Measurements from ENCODE around the gene MRPL30.
"Not testable (repeated sequence)": the region's sequence is repeated elsewhere in the genome, so short reads cannot be mapped to it uniquely, and the experiment has no call there.

The MRPL30 gene

GRCh38 chr2:99180755-99181623, at the start of gene MRPL30, which contains the start of gene MITD1:
Gene MRPL30 (plus strand): TSS chr2:99181184. CDS start chr2:99186204, 5,020 bp downstream.
Gene MITD1 (minus strand): TSS chr2:99181058. CDS start chr2:99180981, 77 bp downstream.
- peak; percentile 84 for DNase-seq

GRCh38 chr2:99135044-99135556, 45.9 kb upstream of the MRPL30 start:
- not testable (repeated sequence) for DNase-seq

- no peak for DNase-seq
Observed at GRCh38 chr2:99139003-99139402, 42.0 kb upstream of the MRPL30 start.

DNA sequence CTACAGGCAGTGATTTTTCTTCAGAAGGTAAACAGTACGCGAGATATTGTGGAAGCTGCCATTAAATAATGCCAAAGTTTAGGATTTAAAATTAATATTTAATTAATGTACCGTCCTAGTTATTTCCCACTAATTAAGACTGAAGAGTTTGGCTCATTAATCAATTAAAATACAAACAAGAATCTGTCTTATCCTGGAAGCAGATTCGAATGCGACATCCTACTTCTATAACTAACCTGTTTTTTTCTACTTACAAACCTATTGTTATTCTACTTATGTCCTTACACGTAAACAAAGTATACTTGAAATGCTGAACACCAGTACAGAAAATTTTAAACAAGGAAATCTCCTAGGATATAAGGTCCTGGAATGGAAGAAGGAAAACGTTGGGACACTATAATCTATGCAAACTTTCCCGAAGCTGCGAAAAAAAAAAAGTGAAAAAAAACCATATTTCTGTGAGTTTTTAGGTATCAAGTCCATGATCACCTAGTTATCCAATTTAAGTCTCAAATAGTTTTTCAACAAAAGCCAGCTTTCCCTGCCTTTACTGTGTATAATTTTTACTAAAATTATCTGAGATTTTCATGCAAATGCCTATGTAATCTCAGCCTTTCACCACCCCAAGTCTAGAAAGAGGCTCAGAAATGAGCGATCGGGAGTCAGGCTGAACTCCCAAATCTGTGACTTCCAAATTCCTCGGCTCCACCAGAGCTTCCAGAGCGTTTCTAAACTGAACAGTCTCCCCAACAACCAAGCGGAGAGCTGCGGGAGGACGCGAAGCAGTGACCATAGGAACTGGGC, 40.7 kb upstream of the MRPL30 start:
- no peak for DNase-seq

DNA sequence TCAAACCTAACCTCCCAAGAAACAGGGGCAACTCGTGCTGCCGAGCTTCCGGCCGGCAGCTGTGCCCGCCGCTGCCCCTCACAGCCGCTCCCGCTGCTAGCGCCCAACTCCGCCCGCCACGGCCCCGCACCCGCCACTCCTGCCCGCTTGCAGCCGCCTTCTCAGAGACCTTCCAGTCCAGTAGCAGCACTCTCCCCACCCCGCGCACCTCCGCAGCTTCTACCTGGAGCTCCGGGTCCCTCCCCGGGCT, 40.2 kb upstream of the MRPL30 start:
- no peak for DNase-seq

DNA sequence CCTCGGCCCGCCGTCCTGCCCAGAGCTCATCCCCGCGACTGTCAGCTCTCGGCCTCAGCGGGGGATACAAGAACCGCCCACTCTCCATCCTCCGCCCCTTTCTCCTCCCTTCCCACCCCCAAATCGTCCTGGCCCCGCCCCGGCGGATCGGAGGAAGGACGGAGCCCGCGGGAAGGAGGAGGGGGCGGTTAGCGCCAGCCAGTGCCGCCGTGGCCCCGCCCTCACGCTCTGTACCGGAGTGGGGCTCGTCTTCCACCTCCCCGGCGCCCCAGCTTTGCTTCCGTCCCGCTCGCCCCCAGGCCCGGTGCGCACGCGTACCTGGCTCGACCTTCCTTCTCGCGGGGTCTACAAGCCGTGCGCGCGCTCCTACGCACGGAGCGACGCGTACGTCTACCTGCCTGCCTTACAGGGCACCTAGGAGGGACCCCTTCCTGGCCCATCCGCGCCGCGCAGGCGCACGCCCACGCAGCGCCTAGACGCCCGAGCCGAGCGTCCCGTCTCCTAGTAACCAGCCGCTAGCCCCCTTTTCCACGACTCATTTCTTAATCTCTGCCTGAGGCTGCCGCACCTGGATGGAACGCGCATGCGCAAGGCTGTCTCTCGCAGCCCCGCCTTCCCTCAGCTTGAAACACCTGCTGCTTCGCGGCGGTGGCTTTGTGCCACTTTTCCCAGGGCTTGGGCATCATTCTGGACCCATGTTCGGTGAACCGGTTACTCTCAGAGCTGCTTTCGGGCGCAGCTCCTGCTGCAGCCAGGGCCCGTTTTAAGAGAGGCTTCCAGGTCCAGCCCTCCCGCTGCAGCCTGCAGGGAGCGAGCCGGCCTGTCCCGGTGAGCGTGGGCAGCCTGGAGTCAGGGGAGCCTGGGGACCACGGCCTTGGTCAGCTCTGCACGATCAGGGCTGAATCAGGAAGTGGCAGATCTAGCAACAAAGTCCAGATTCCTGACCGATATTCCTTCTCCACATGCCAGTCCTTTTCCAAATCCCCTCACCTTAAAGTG, 39.6 kb upstream of the MRPL30 start, which contains the start of gene C2orf15:
TSS of gene C2orf15 (plus strand) at position 598 of the 999 bp plus-strand sequence. CDS start 8,852 bp downstream, outside the sequence.
- DNase-seq, result peak; percentile 95

DNA sequence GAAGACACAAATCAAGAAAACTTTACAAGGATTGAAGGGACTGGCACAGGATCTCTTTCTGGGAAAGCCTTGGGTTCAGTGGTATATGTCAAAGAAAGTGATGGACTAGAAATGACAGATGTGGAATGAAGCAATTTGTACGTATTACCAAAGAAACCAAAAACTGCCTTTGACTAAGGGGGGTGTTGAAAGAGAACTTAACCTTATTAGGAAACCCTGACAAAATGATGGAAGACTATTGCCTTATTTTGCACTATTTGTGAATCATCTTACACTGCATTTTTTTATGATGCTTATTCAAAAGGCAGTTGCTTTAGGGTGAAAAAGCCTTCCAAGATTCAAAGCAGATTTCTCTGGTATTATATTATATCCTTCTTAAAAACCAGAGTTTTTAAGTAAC, 30.3 kb upstream of the MRPL30 start:
- DNase-seq, result no peak

DNA sequence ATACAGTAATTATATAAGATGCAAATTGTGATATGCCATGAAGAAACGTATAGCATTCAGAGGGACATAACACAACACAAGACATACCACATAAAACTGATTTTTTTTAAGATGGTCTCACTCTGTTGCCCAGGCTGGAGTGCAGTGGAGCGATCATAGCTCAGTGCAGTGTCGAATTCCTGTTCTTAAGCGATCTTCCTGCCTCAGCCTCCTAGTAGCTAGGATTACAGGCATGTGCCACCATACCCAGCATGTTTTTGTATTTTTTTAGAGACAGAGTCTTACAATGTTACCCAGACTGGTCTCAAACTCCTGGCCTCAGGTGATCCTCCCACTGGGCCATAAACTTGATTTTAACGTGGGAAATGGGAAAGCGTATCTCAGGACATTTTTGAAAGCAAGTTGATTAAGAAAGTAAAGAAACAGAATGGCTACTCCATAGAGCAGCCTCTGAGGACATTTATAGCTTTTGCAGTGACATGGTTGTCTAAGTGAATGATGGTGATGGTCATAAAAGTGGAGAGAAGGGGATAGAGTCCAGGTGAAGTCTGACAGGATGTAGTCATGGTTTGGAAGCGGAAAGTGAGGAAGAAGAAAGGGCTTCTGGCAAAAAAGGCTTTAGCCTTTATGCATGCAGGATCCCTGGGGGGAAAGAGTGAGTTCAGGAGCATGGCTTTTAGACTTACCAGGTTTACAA, 28.6 kb upstream of the MRPL30 start:
- DNase-seq, result no peak

DNA sequence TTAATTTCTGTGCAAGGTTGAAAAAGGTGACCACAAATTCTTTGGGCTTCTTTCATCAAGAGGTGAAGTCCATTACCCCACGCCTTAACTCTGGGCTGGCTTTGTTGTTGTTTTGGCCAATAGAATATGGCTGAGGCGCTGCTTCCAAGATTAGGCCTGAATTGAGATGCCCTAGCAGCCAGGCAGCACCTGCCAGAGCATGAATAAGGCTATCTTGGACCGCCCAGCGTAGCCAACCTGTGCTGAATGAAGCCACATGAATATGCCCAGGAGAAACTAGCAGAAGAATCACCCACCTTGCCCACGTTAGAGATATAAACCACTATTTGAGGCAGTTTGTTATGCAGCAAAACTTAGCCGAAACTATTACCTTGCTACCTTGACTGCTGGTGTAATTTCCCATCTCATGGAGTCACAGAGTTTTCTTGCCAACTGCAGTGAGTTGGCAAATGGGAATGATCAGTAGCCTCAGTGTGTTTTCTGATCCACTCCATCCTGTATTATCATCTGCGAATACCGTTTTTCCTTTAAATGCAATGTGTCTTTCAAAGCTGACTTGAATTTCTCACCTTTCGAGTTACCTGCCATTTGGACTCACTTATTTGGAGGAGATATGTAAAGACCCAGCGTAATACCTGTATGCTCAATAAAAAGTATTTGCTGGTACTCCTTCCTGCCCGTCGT, 26.9 kb upstream of the MRPL30 start:
- no peak for DNase-seq

DNA sequence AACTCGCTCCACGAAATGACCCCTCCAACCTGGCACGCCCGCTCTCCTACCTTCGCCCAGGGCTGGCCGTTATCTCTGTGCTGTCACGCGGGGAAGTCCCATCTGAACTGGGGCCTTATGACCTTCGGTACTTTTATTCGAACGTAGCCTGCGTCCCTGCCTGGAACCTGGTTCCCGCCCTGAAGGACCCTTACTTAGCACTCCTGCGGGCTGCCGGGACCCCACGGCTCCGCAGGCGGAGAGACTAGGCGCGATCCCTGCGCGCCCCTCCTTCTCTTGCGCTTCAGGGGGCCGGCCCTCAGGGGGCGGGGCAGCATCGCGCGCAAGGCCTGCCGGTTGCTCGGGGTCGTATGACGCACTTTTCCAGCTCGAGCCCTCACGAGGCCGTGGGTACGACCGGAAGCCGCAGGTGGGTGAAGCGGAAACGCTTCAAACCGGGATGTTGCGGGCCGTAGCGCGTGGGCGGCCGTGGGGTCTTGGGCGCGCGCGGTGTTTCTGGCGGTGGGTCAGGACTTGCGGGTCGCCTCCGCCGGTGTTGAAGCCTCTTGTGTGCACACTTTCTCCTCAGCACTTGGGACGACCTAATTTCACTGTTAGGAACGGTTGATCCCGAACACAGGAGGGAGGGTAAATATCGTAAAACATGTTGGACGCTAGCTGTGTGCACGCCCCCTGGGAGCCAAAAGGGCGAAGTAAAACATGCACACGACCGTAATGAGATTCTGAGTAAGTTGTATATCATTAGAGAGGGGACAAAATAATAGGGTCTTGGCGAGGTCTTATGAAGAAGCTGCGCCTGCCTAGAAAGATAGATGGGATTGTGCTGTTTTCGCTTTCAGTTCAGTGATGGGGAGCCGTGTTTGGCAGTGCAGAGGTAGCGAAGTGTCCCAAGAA, 26.1 kb upstream of the MRPL30 start, which contains the start of the genes LIPT1 and TSGA10:
TSS of gene LIPT1 (plus strand) at position 325 of the 894 bp plus-strand sequence. CDS start 6,991 bp downstream, outside the sequence.
TSS of gene TSGA10 (minus strand) at position 300 of the 894 bp plus-strand sequence. CDS start 45,503 bp downstream, outside the sequence.
- peak; percentile 87 for DNase-seq

DNA sequence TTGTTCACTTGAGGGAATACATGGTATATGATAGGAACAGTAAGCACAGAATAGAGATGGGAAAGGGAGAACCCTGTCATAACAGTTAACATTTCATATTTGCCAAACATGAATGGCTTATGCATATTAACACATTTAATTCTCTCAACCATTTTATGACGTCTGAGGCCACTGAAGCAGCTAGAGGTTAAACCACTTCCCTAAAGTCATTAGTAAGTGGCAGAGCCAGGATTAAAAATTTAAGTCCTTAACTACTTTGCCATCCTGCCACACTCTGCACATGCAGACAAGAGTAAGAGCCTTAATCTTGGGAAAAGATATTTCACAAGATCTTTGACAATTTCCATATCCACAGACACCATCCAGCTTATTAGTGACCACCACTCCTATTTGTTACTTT, 24.1 kb upstream of the MRPL30 start:
- DNase-seq, result no peak

GRCh38 chr2:99158599-99158998, 22.4 kb upstream of the MRPL30 start:
- no peak for DNase-seq

DNA sequence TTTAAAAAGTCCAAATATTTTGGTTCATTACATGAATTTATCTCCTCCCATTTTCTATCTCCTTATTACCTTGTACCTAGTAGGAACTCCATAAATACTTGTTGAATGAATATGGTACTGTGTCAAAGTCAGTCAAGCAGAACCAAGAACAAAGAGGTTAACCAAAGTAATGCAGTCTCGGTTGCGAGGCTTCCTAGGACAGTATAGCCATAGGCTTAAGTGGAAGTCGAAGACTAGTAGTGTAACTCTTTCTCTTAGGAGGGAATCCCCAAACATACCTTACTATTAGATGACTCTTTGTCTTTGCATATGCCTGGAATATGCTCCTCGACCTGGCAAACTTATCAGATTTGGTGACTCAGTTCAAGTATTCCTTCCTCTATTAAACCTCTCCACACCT, 21.4 kb upstream of the MRPL30 start:
- DNase-seq, result no peak

DNA sequence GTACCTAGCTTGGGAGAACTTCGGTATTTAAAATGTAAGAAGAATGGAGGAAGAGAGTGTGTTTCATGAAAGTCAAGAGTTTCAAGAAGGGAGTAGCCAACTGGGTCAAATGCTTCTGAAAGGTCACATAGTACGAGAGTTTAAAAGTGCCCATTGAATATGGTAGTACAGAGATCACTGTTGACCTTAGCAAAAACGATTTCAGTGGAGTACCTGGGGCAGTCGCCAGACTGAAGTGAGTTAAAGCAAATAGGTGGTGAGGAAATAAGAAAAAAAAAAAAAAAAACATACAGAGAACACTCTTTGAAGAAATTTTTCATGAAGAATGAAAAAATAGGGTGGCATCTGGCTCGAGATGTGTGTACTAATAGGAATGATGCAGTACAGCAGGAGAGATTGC, 14.8 kb upstream of the MRPL30 start:
- no peak for DNase-seq

DNA sequence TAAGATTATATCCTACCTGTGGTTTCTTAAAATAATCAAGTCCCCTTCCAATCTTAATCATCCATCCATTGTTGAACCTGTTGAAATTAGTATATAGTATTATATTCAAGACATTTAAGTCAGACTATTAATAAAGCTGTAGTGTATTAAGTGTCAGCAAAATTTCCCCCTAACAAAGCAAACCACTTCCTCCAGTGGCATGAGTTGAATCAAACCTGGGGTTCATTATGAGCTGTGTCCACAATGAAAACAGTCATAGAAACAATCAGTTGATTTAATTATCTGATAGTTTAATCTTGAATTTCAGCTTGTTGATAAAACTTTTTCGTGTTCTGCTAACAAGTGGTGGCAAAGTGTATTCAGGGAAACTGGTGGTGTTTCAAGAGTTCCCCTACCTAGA, 11.4 kb upstream of the MRPL30 start:
- DNase-seq, result no peak

DNA sequence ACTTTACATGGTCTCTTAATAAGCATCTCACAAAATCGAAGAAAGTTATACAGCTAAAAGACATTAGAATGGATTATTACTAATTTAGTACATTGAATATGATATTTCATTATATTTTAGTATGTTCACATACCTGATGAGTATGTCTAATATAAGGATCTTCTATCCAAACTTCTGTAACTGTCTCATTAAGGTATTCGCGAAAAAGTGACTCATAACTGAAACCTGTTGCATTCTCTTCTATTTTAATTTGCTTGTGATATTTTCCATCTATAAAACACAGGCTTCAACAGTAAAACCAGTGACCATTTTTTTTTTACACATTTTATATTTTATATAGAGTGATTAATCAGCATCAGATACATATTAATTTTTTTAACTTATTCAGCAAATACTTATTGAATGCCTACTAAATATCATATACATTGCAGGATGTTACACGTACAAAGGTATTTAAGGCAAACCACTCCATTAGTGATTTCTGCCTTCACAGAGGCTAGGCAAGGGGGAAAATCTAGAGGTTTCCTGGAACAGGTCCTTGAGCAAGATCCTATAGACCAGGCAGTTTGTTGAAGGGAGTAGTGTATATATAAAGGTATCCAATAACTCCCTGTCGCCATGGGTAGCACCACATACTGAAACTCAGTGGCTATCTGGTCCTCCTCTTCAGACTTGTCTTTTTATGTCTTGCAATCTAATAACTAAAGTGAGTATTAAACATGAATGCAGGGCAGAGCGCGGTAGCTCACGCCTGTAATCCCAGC, 9.4 kb upstream of the MRPL30 start:
- no peak for DNase-seq

DNA sequence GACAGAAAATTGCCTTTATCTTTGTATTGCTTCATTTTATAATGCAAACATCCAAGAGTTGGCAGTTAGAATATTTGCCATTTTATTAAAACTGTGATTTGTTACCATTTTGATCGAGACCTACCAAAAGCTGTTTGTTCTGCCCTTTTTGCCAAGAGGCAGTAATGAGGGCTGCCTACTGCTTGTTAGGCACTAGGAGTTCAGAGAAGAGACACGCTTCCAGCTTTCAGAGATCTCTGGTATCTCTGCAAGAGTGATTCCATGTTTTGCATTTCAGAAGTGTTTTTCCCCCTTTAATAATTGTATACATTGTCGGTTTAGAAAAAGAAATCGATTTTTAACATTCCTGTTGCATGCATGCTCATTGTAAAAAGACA, 628 bp downstream of the MRPL30 start:
- DNase-seq, result no peak

- DNase-seq, result no peak
Observed at GRCh38 chr2:99183025-99183424, 2.0 kb downstream of the MRPL30 start.

- no peak for DNase-seq
Observed at GRCh38 chr2:99184811-99185210, 3.8 kb downstream of the MRPL30 start.

Data from activated CD4-positive, alpha-beta T cell treated with anti-CD3 and anti-CD28 coated beads for 1 hour (primary cell).